Measurements from ENCODE around the gene GLIPR1.

The GLIPR1 gene

GRCh38 chr12:75525263-75525662, 44.7 kb downstream of the GLIPR1 start:
- TF ChIP-seq CTCF (IDR thresholded peaks at IDR 0.05; ENCODE audit: low read depth, low read length) (peak; percentile 9; the same call in 1 of the 2 replicates), EZH2phosphoT487 (IDR thresholded peaks at IDR 0.05; ENCODE audit: low read depth) (no peak)
- no peak overlapping the region for H3K27ac ChIP-seq (ENCODE audit: low read length)
- no peaks in the 10 kb centered on the region for H3K36me3 ChIP-seq (replicated peaks; ENCODE audit: low read depth, low read length)
- H4K20me1 ChIP-seq (ENCODE audit: insufficient read depth, low read length) = no peaks in the 10 kb centered on the region
- H3K4me2 ChIP-seq (ENCODE audit: low read length) = no peak overlapping the region
- H2AFZ ChIP-seq (ENCODE audit: low read depth, low read length) = no peak overlapping the region
- H3K9me3 ChIP-seq (ENCODE audit: insufficient read depth, low read length) = no peaks in the 10 kb centered on the region
- H3K4me3 ChIP-seq (ENCODE audit: low read length) = no peak overlapping the region
- peaks cover 14% of the 10 kb centered on the region for H3K4me1 ChIP-seq (ENCODE audit: low read length)
- peaks cover 10% of the 10 kb centered on the region; the same call in 1 of the 2 replicates for H3K27me3 ChIP-seq (ENCODE audit: low read depth, low read length)
- H3K9ac ChIP-seq (ENCODE audit: low read length) = no peak overlapping the region
- H3K79me2 ChIP-seq (ENCODE audit: low read length) = no peaks in the 10 kb centered on the region

GRCh38 chr12:75526655-75527511, 46.3 kb downstream of the GLIPR1 start:
- no peak overlapping the region for H2AFZ ChIP-seq (ENCODE audit: low read depth, low read length)
- H4K20me1 ChIP-seq (ENCODE audit: insufficient read depth, low read length) = no peaks in the 10 kb centered on the region
- peak overlapping the region; percentile 77 for H3K4me2 ChIP-seq (ENCODE audit: low read length)
- H3K36me3 ChIP-seq (replicated peaks; ENCODE audit: low read depth, low read length) = no peaks in the 10 kb centered on the region
- peak overlapping the region; percentile 27; the same call in 1 of the 2 replicates for H3K4me3 ChIP-seq (ENCODE audit: low read length)
- no peaks in the 10 kb centered on the region for H3K79me2 ChIP-seq (ENCODE audit: low read length)
- H3K27me3 ChIP-seq (ENCODE audit: low read depth, low read length) = peaks cover 10% of the 10 kb centered on the region; the same call in 1 of the 2 replicates
- no peaks in the 10 kb centered on the region for H3K9me3 ChIP-seq (ENCODE audit: insufficient read depth, low read length)
- no peak overlapping the region for H3K9ac ChIP-seq (ENCODE audit: low read length)
- no peak for TF ChIP-seq EZH2phosphoT487 (IDR thresholded peaks at IDR 0.05; ENCODE audit: low read depth)
- TF ChIP-seq CTCF (IDR thresholded peaks at IDR 0.05; ENCODE audit: low read depth, low read length) = peak; percentile 79
- H3K27ac ChIP-seq (ENCODE audit: low read length) = no peak overlapping the region
- H3K4me1 ChIP-seq (ENCODE audit: low read length) = peaks cover 14% of the 10 kb centered on the region

- no peaks in the 10 kb centered on the region for H3K9me3 ChIP-seq (ENCODE audit: insufficient read depth, low read length)
- H3K9ac ChIP-seq (ENCODE audit: low read length) = no peak overlapping the region
- H3K27me3 ChIP-seq (ENCODE audit: low read depth, low read length) = peaks cover 10% of the 10 kb centered on the region; the same call in 1 of the 2 replicates
- H3K4me1 ChIP-seq (ENCODE audit: low read length) = peaks cover 14% of the 10 kb centered on the region
- H3K36me3 ChIP-seq (replicated peaks; ENCODE audit: low read depth, low read length) = no peaks in the 10 kb centered on the region
- H3K79me2 ChIP-seq (ENCODE audit: low read length) = no peaks in the 10 kb centered on the region
- no peak overlapping the region for H3K4me3 ChIP-seq (ENCODE audit: low read length)
- TF ChIP-seq EZH2phosphoT487 (IDR thresholded peaks at IDR 0.05; ENCODE audit: low read depth) (no peak), CTCF (IDR thresholded peaks at IDR 0.05; ENCODE audit: low read depth, low read length) (no peak)
- no peak overlapping the region for H3K27ac ChIP-seq (ENCODE audit: low read length)
- H2AFZ ChIP-seq (ENCODE audit: low read depth, low read length) = no peak overlapping the region
- no peaks in the 10 kb centered on the region for H4K20me1 ChIP-seq (ENCODE audit: insufficient read depth, low read length)
- H3K4me2 ChIP-seq (ENCODE audit: low read length) = no peak overlapping the region
Measured at GRCh38 chr12:75528272-75528671, 47.7 kb downstream of the GLIPR1 start.

GRCh38 chr12:75528692-75529091, 48.1 kb downstream of the GLIPR1 start:
- H3K36me3 ChIP-seq (replicated peaks; ENCODE audit: low read depth, low read length) = no peaks in the 10 kb centered on the region
- TF ChIP-seq CTCF (IDR thresholded peaks at IDR 0.05; ENCODE audit: low read depth, low read length) (no peak), EZH2phosphoT487 (IDR thresholded peaks at IDR 0.05; ENCODE audit: low read depth) (no peak)
- no peaks in the 10 kb centered on the region for H3K79me2 ChIP-seq (ENCODE audit: low read length)
- H2AFZ ChIP-seq (ENCODE audit: low read depth, low read length) = no peak overlapping the region
- no peaks in the 10 kb centered on the region for H3K9me3 ChIP-seq (ENCODE audit: insufficient read depth, low read length)
- H4K20me1 ChIP-seq (ENCODE audit: insufficient read depth, low read length) = no peaks in the 10 kb centered on the region
- H3K4me1 ChIP-seq (ENCODE audit: low read length) = peaks cover 14% of the 10 kb centered on the region
- no peak overlapping the region for H3K9ac ChIP-seq (ENCODE audit: low read length)
- no peak overlapping the region for H3K27ac ChIP-seq (ENCODE audit: low read length)
- H3K4me3 ChIP-seq (ENCODE audit: low read length) = no peak overlapping the region
- peaks cover 14% of the 10 kb centered on the region; the same call in 1 of the 2 replicates for H3K27me3 ChIP-seq (ENCODE audit: low read depth, low read length)
- H3K4me2 ChIP-seq (ENCODE audit: low read length) = no peak overlapping the region
